DND-41 (cell line): ENCODE measurements around the gene TECR.
"Not testable (repeated sequence)": the region's sequence is repeated elsewhere in the genome, so short reads cannot be mapped to it uniquely, and the experiment has no call there.

Source experiments
- CTCF ChIP-seq: IDR thresholded peaks from 2 replicates; pipeline ENCODE4 v1.5.1; 2012; ENCODE audit warnings: borderline replicate concordance, low read length, moderate library complexity, mild to moderate bottlenecking; ENCODE audit not compliant: poor library complexity, severe bottlenecking; ENCODE audit errors: extremely low read depth
- EZH2 ChIP-seq: IDR thresholded peaks from 3 replicates; pipeline ENCODE4 v1.6.1; 2012; ENCODE audit warnings: borderline replicate concordance, low read depth, mild to moderate bottlenecking, moderate library complexity, low read length, inconsistent platforms; ENCODE audit not compliant: severe bottlenecking

GRCh38 chr19:14564652-14565297 lies 35.4 kb downstream of the TECR start:
- TF ChIP-seq CTCF, EZH2: not testable (repeated sequence)
